ENCODE measurements around the gene AKAP6. TPM values are rescaled to one million over a fixed set of nuclear protein-coding genes. Genes with fewer than 3 reads are reported as not detected.

Gene AKAP6
- total and polyA plus RNA-seq, 10 of the 15 experiments (the other 5 are each of a cell fraction or from before 2014, with no cell fraction given) = 0.35 to 5.9 (median 2.2) TPM

DNA sequence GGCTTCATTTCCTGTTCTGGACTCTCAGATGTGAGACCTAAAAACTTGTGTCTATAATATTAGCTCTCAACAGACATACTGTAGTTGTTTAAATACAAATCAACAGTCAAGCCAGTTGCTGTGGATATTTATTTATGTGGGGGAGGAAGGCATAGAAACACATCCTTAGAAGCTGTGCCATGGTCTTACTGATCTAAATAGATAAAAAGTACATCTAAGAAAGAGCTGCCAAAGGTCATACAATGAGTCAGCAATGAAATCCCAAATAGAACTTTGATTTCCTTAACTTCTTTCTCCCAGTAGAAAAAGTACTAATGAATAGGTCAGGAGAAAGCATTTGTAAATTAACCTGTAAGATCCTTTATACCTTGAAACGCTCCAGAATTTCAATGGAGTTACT, 185.1 kb downstream of the AKAP6 start (continued):
- TF ChIP-seq, protein P1, sequence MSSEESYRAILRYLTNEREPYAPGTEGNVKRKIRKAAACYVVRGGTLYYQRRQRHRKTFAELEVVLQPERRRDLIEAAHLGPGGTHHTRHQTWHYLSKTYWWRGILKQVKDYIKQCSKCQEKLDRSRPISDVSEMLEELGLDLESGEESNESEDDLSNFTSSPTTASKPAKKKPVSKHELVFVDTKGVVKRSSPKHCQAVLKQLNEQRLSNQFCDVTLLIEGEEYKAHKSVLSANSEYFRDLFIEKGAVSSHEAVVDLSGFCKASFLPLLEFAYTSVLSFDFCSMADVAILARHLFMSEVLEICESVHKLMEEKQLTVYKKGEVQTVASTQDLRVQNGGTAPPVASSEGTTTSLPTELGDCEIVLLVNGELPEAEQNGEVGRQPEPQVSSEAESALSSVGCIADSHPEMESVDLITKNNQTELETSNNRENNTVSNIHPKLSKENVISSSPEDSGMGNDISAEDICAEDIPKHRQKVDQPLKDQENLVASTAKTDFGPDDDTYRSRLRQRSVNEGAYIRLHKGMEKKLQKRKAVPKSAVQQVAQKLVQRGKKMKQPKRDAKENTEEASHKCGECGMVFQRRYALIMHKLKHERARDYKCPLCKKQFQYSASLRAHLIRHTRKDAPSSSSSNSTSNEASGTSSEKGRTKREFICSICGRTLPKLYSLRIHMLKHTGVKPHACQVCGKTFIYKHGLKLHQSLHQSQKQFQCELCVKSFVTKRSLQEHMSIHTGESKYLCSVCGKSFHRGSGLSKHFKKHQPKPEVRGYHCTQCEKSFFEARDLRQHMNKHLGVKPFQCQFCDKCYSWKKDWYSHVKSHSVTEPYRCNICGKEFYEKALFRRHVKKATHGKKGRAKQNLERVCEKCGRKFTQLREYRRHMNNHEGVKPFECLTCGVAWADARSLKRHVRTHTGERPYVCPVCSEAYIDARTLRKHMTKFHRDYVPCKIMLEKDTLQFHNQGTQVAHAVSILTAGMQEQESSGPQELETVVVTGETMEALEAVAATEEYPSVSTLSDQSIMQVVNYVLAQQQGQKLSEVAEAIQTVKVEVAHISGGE (CRISPR knock-in tag; IDR thresholded peaks at IDR 0.05) = no peak
- TF ChIP-seq BACH1 (IDR thresholded peaks at IDR 0.05; ENCODE audit: borderline replicate concordance) (no peak), RELA (IDR thresholded peaks at IDR 0.05; ENCODE audit: borderline replicate concordance, partially characterized antibody) (no peak), RAD51 (IDR thresholded peaks at IDR 0.05) (no peak)

DNA sequence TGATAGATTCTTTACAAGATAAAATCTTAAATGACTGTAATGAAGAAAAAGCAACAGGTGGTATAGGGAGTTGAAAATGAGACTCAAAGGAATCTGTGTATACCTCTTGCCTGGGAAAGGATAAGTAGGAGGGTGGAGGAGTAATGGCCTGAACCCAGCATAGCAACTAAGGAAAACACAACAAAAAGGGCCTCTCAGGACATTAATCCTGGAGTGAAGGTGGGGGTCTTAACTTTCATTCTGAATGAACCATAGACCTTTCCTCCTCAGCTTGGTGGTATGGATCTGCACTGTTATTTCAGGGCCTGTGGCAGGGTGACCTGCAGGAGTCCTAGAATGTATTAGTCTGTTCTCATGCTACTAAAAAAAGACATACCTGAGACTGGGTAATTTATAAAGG, 185.6 kb downstream of the AKAP6 start:
- Histone ChIP-seq H3K4me3 (no peak overlapping the region), H3K79me2 (ENCODE audit: control insufficient read depth, insufficient read depth, low read length) (no peaks in the 10 kb centered on the region), H4K20me1 (ENCODE audit: control insufficient read depth, insufficient read depth) (no peaks in the 10 kb centered on the region), H3K4me1 (ENCODE audit: control insufficient read depth, insufficient read depth, low read length) (no peaks in the 10 kb centered on the region), H2AFZ (ENCODE audit: control insufficient read depth, low read depth, low read length) (no peak overlapping the region), H3K27me3 (replicated peaks in 1 of 2; ENCODE audit: control insufficient read depth in 2 of 2, insufficient read depth in 2 of 2, low read length in 1 of 2) (no peaks in the 10 kb centered on the region; a peak in 1 of 4 replicates), H3K36me3 (ENCODE audit: control insufficient read depth in 2 of 2, insufficient read depth in 2 of 2, low read length in 1 of 2) (no peaks in the 10 kb centered on the region), H3K9ac (ENCODE audit: control insufficient read depth, insufficient read depth, low read length) (no peak overlapping the region), H3K27ac (ENCODE audit: control insufficient read depth, insufficient read depth) (no peak overlapping the region), H3K4me2 (ENCODE audit: control insufficient read depth, insufficient read depth) (no peak overlapping the region), H3K9me3 (replicated peaks; ENCODE audit: control insufficient read depth, insufficient read depth, low read length) (no peaks in the 10 kb centered on the region)
- no peak for DNase-seq (ENCODE audit: low read depth, low spot score)
- RAD21 ChIA-PET (ENCODE audit: unreplicated experiment) = interaction anchor here (1.8 kb wide), 1 partner anchor 260 kb away, joined by 12 read pairs; no protein-coding TSS in a partner anchor
- BruUV-seq (replicated peaks) = no TSS peak
- FAIRE-seq = no peak
- in situ Hi-C loops (cut with MboI) (no loop called here), intact Hi-C loops (cut with micrococcal nuclease; ENCODE audit: unreplicated experiment) (no loop called here)
- SMC1A ChIA-PET (ENCODE audit: uncharacterized antibody, unreplicated experiment) = interaction anchor here (1.3 kb wide), 1 partner anchor 44 kb away, joined by 3 read pairs; no protein-coding TSS in a partner anchor
- CTCF ChIA-PET = interaction anchor here (1.2 to 2.3 kb wide), 6 partner anchors 9 to 1030 kb away, joined by 3 to 11 read pairs (median 4); no protein-coding TSS in a partner anchor
- POLR2A ChIA-PET = no interaction called here
- ATAC-seq = no peak
- TF ChIP-seq CREB1 (IDR thresholded peaks at IDR 0.05; ENCODE audit: low read depth) (no peak), ZNF384 (IDR thresholded peaks at IDR 0.05; ENCODE audit: borderline replicate concordance, low read depth, low read length) (no peak), NFYB (IDR thresholded peaks at IDR 0.05; ENCODE audit: insufficient read depth, low read depth, low read length) (no peak), FOXK2 (IDR thresholded peaks at IDR 0.05) (no peak), BRCA1 (IDR thresholded peaks at IDR 0.05; ENCODE audit: low read depth, low read length) (no peak), CREM (IDR thresholded peaks at IDR 0.05; ENCODE audit: low read depth) (no peak), JUND (IDR thresholded peaks at IDR 0.05; ENCODE audit: low read depth, low read length) (no peak), KAT2A (conservative IDR thresholded peaks at IDR 0.05; ENCODE audit: control insufficient read depth, low read depth, low read length) (no peak), CHD4 (IDR thresholded peaks at IDR 0.05) (no peak), EGR1 (IDR thresholded peaks at IDR 0.05; ENCODE audit: borderline replicate concordance in 1 of 2, low read depth in 2 of 2, low read length in 2 of 2) (no peak)
- TF ChIP-seq, protein P2, sequence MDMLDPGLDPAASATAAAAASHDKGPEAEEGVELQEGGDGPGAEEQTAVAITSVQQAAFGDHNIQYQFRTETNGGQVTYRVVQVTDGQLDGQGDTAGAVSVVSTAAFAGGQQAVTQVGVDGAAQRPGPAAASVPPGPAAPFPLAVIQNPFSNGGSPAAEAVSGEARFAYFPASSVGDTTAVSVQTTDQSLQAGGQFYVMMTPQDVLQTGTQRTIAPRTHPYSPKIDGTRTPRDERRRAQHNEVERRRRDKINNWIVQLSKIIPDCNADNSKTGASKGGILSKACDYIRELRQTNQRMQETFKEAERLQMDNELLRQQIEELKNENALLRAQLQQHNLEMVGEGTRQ (IDR thresholded peaks at IDR 0.05; ENCODE audit: borderline replicate concordance, low read depth, low read length) = no peak
- TF ChIP-seq, protein P3, sequence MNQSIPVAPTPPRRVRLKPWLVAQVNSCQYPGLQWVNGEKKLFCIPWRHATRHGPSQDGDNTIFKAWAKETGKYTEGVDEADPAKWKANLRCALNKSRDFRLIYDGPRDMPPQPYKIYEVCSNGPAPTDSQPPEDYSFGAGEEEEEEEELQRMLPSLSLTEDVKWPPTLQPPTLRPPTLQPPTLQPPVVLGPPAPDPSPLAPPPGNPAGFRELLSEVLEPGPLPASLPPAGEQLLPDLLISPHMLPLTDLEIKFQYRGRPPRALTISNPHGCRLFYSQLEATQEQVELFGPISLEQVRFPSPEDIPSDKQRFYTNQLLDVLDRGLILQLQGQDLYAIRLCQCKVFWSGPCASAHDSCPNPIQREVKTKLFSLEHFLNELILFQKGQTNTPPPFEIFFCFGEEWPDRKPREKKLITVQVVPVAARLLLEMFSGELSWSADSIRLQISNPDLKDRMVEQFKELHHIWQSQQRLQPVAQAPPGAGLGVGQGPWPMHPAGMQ (IDR thresholded peaks at IDR 0.05; ENCODE audit: borderline replicate concordance) = no peak
- TF ChIP-seq, protein P4, sequence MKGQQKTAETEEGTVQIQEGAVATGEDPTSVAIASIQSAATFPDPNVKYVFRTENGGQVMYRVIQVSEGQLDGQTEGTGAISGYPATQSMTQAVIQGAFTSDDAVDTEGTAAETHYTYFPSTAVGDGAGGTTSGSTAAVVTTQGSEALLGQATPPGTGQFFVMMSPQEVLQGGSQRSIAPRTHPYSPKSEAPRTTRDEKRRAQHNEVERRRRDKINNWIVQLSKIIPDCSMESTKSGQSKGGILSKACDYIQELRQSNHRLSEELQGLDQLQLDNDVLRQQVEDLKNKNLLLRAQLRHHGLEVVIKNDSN (IDR thresholded peaks at IDR 0.05; ENCODE audit: borderline replicate concordance, extremely low read length, insufficient read depth, low read depth, low read length) = no peak
